ENCODE results near the gene NFKBIA.
"Not testable (repeated sequence)": the region's sequence is repeated elsewhere in the genome, so short reads cannot be mapped to it uniquely, and the experiment has no call there.

Gene NFKBIA

DNA sequence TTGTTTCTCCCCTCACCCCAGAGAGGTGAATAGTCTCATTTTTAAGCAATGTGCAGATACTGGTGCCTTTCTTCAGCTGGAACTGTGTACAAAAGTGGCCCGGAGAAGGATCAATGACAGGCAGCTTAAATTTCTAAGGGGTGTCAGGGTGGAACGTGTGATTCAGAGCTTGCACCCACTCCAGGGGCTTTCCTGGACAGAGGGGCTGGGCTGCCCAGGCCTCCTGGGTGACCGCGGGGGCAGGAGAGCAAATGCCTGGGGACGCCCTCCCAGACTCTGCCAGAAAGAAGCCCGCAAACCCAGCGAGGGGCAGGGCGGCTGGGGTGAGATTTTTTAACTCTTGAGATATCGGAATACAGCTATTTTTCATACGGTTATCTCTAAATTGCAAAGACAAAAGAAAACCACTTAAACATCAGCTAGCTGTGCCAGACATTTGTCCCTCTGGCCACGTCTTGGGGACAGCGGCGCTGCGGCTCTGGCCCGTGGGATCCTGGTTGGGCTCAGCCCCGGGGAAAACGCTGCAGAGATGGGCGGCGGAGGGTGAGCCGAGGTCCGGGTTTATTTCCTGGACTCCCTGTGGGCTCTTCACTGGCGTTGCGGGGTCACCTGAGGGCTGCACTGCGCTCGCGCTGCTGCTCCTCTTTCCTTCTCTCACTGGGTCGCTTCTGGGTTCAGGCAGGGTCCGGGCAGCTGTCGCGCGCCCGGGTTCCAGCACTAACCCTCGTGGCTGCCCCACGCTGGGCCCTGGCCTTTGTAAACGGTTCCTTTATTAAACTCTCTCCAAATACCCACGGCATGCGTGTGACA lies 35.8 kb downstream of the NFKBIA start:
- DNase-seq (ENCODE audit: low read depth in 2 of 3, low spot score in 2 of 3), result no peak

GRCh38 chr14:35368139-35368460 lies 36.4 kb downstream of the NFKBIA start:
- no peak for DNase-seq (ENCODE audit: low read depth in 2 of 3, low spot score in 2 of 3)

GRCh38 chr14:35367056-35367372 lies 37.5 kb downstream of the NFKBIA start:
- DNase-seq (ENCODE audit: low read depth in 2 of 3, low spot score in 2 of 3), result no peak

DNA sequence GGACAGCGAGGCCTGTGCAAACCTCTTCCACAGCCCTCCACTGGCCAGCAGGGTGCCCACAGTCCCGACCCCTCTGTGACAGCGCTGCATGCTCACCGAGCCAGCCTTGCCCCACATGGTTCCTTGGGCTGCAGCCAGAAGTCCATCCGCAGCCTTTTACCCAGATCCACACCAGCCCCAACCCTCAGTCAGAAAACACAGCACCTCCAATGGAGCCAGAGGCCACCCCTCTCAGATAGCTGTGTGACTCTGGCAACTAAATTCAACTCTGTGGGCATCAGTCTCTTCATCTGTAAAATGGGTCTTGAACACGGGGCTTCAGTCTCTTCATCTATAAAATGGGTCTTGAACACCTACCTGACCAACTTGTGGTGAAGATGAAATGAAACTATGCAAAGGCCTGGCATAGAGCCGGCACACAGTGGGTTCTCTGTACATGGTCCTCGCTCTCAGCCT lies 38.0 kb downstream of the NFKBIA start:
- DNase-seq (ENCODE audit: low read depth in 2 of 3, low spot score in 2 of 3), result no peak

GRCh38 chr14:35366056-35366451 lies 38.5 kb downstream of the NFKBIA start:
- peak in 1 of 3 experiments; percentile 26 for DNase-seq (ENCODE audit: low read depth in 2 of 3, low spot score in 2 of 3)

- peak; percentile 39 to 63 (median 53) for DNase-seq (ENCODE audit: low read depth in 2 of 3, low spot score in 2 of 3)
Observed at GRCh38 chr14:35365130-35366055, 39.2 kb downstream of the NFKBIA start.

- DNase-seq (ENCODE audit: low read depth in 2 of 3, low spot score in 2 of 3), result no peak
Observed at GRCh38 chr14:35362911-35363374, 41.6 kb downstream of the NFKBIA start.

DNA sequence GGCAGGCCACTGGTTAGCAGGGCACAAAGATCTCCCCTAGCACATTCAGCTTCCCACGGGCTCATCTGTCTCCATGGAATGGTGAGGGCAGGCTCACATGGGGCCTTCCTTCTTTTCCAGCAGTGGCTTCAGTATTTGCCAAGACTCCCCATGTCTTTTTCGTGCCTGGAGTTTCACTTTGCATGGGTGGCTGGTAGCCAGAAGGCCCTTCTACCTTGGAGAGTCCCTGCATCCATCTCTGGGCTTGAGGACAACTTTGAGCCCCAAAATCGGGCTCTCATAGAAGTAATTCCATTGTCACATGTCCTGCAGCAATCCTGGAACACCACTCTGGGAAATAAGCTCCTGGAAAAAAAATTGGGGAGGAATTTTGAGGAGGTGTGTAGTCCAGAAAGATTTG lies 42.1 kb downstream of the NFKBIA start:
- no peak for DNase-seq (ENCODE audit: low read depth in 2 of 3, low spot score in 2 of 3)

GRCh38 chr14:35361141-35361480 lies 43.4 kb downstream of the NFKBIA start:
- no peak for DNase-seq (ENCODE audit: low read depth in 2 of 3, low spot score in 2 of 3)

- DNase-seq (ENCODE audit: low read depth in 2 of 3, low spot score in 2 of 3), result not testable (repeated sequence)
Observed at GRCh38 chr14:35359655-35360054, 44.9 kb downstream of the NFKBIA start.

- DNase-seq (ENCODE audit: low read depth in 2 of 3, low spot score in 2 of 3), result no peak
Observed at GRCh38 chr14:35355981-35356841, 48.3 kb downstream of the NFKBIA start.

GRCh38 chr14:35355235-35355634 lies 49.3 kb downstream of the NFKBIA start:
- DNase-seq (ENCODE audit: low read depth in 2 of 3, low spot score in 2 of 3), result not testable (repeated sequence)

- DNase-seq (ENCODE audit: low read depth in 2 of 3, low spot score in 2 of 3), result no peak
Observed at GRCh38 chr14:35353409-35354172, 51.0 kb downstream of the NFKBIA start.

- DNase-seq (ENCODE audit: low read depth in 2 of 3, low spot score in 2 of 3), result no peak
Observed at GRCh38 chr14:35352274-35353233, 52.0 kb downstream of the NFKBIA start.

DNA sequence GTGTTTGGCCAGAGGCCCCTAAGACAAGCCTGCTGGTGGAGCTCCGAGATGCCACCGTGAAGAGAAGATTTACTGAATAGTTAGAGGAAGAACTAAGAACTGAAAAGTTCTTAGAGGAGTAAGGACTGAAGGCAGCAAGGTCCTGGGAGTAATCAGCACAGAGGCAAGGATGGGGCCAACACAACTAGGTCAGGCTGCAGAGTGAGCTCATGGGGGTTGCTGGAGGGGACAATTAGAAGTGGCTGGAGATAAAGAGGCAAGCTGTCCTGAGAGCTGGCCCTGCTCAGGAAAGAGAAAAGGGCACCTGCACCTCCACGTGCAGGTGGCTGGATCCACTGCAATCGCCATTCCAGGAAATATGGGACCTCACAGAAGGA lies 52.7 kb downstream of the NFKBIA start:
- DNase-seq (ENCODE audit: low read depth in 2 of 3, low spot score in 2 of 3), result no peak

Measured in activated CD8-positive, alpha-beta memory T cell treated with anti-CD3 and anti-CD28 coated beads for 48 hours (primary cell).